OCI-LY7 (cell line): ENCODE results near the gene THAP10. TPM values are rescaled to one million over a fixed set of nuclear protein-coding genes. Genes with fewer than 3 reads are reported as not detected.

Experiments
- BruUV-seq: library from RNA; stranded (reverse); fragments of 400-500 nt; replicated peaks from 2 replicates; lab custom pipeline; 2021; lab: Mats Ljungman, UMichigan
- CTCF ChIA-PET: fragments of 300-600 bp; sonication (Branson Sonifier 250); formaldehyde crosslinking; loops from one replicate; lab custom pipeline; 2022; ENCODE audit warnings: antibody characterized with exemption; ENCODE audit not compliant: unreplicated experiment; lab: Charles Lee
- POLR2A ChIA-PET: fragments of 300-600 bp; sonication (Branson Sonifier 250); formaldehyde crosslinking; loops from one replicate; lab custom pipeline; 2022; ENCODE audit warnings: antibody characterized with exemption; lab: Charles Lee
- DNase-seq: peaks from one replicate; pipeline ENCODE4 v3.0.0-alpha.2; 2015; ENCODE audit warnings: low spot score
- H2AFZ ChIP-seq: fragments of 200-600 bp; sonication (generic), shearing (Covaris generic); 2 replicates; pipeline ENCODE4 v1.6.1; 2014; ENCODE audit warnings: mild to moderate bottlenecking, antibody characterized with exemption, low read length, moderate library complexity
- H3K27ac ChIP-seq: fragments of 200-600 bp; sonication (generic); 2 replicates; pipeline ENCODE4 v1.5.1; 2014; ENCODE audit warnings: mixed run types, low read depth, mild to moderate bottlenecking, moderate library complexity, low read length, inconsistent platforms; ENCODE audit not compliant: poor library complexity, severe bottlenecking
- H3K36me3 ChIP-seq: fragments of 200-600 bp; sonication (generic); 2 replicates; pipeline ENCODE4 v1.6.1; 2014; ENCODE audit warnings: mild to moderate bottlenecking, antibody characterized with exemption, low read length, moderate library complexity, mixed read lengths; ENCODE audit not compliant: insufficient read depth
- H3K4me1 ChIP-seq: fragments of 200-600 bp; sonication (generic); 2 replicates; pipeline ENCODE4 v1.5.1; 2014; ENCODE audit warnings: mild to moderate bottlenecking, low read length; ENCODE audit not compliant: insufficient read depth, poor library complexity, severe bottlenecking
- H3K4me2 ChIP-seq: fragments of 200-600 bp; sonication (generic); 2 replicates; pipeline ENCODE4 v1.6.1; 2014; ENCODE audit warnings: mild to moderate bottlenecking, low read length
- H3K4me3 ChIP-seq: fragments of 200-600 bp; sonication (generic); 2 replicates; pipeline ENCODE4 v1.5.1; 2014; ENCODE audit warnings: mild to moderate bottlenecking, low read depth, low read length; ENCODE audit not compliant: poor library complexity, severe bottlenecking
- H3K79me2 ChIP-seq: fragments of 200-600 bp; sonication (generic); 2 replicates; pipeline ENCODE4 v1.6.1; 2016; ENCODE audit warnings: low read depth, mild to moderate bottlenecking, low read length, moderate library complexity, mixed read lengths; ENCODE audit not compliant: insufficient read depth
- H3K9me2 ChIP-seq: fragments of 200-600 bp; sonication (generic); 2 replicates; pipeline ENCODE4 v1.6.1; 2016; ENCODE audit warnings: mild to moderate bottlenecking, low read length, mixed read lengths; ENCODE audit not compliant: insufficient read depth
- H3K9me3 ChIP-seq: fragments of 200-600 bp; sonication (generic); 2 replicates; pipeline ENCODE4 v1.6.1; 2014; ENCODE audit warnings: mild to moderate bottlenecking, mixed run types, low read length, mixed read lengths
- H4K20me1 ChIP-seq: fragments of 200-600 bp; sonication (generic); 2 replicates; pipeline ENCODE4 v1.6.1; 2014; ENCODE audit warnings: mild to moderate bottlenecking, antibody characterized with exemption, low read length, moderate library complexity, mixed read lengths; ENCODE audit not compliant: insufficient read depth
- CTCF ChIP-seq: fragments of 200-600 bp; sonication (generic); conservative IDR thresholded peaks from 2 replicates; pipeline ENCODE4 v1.5.1; 2014; ENCODE audit warnings: mild to moderate bottlenecking, antibody characterized with exemption, low read length, moderate library complexity, mixed read lengths
- EZH2phosphoT487 ChIP-seq: fragments of 200-600 bp; sonication (generic); IDR thresholded peaks from 2 replicates; pipeline ENCODE4 v1.6.1; 2018; ENCODE audit warnings: low read depth, borderline replicate concordance, mild to moderate bottlenecking, mixed run types, antibody characterized with exemption, low read length, moderate library complexity, mixed read lengths
- intact Hi-C: fragments of 100-400 bp; cut with micrococcal nuclease; formaldehyde crosslinking; loops from one replicate; pipeline ENCODE4 v1.10.0; 2022; ENCODE audit not compliant: unreplicated experiment
- total RNA-seq, 2 experiments: library from RNA; depleted of rRNA in 1 of 2; stranded (reverse); fragments of >200 nt in 1 of 2; shearing (Covaris generic) in 1 of 2; gene quantifications; 2 replicates each; pipeline ENCODE4 v1.2.3, GENCODE V29; 2014 to 2022

THAP10 gene
- total RNA-seq, 2 experiments from 2014 or later, result not detected

DNA sequence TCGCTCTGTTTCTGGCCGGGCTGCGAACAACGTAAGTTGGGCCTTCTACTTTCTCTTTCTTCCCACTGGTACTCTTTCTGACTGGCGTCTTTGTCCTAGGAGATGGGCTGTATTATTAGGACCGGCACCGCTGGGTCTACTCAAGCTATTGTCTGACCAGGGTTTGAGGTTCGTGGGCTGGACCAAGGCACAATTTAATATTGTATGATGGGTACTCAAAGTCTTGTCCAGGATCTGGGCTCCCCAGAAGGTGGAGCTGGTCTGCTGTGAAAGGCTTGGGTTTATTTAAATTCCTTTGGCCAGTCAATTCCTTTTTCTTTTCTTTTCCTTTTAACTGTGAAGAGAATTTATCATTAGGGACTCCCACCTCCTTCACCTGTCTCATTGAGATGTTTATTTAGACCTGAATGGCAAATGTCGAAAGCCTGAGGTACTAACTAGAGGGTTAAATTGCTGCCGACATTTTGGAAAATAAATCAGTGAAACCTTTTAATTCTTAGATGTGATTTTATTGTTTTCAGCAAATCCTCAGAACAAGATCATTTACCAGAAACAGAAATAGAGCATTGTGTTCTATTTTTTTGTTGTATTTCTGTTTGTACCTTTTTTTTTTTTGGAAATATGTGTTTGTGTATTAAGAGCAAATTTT, 803 bp upstream of the THAP10 start:
- Histone ChIP-seq H3K4me3 (peak overlapping the region; percentile 43), H3K4me1 (peaks cover 4% of the 10 kb centered on the region), H3K79me2 (no peaks in the 10 kb centered on the region), H3K9me2 (no peaks in the 10 kb centered on the region; the same call in 1 of the 2 replicates), H2AFZ (peak overlapping the region; percentile 44; the same call in 1 of the 2 replicates), H4K20me1 (no peaks in the 10 kb centered on the region), H3K36me3 (no peaks in the 10 kb centered on the region), H3K4me2 (peak overlapping the region; percentile 37; the same call in 1 of the 2 replicates), H3K9me3 (no peaks in the 10 kb centered on the region), H3K27ac (no peak overlapping the region)
- POLR2A ChIA-PET, result interaction anchor here (0.6 kb wide), 1 partner anchor 1558 kb away, joined by 3 read pairs; no protein-coding TSS in a partner anchor
- intact Hi-C loops, result no loop called here
- TF ChIP-seq EZH2phosphoT487 (no peak), CTCF (0 out of 2 replicates have a peak, but pooled peaks have one; percentile 16)
- BruUV-seq, result no TSS peak
- CTCF ChIA-PET, result no interaction called here
- no peak for DNase-seq

GRCh38 chr15:70882361-70882760, 9.9 kb downstream of the THAP10 start:
- POLR2A ChIA-PET, result no interaction called here

More at GRCh38 chr15:70882361-70882760, 9.9 kb downstream of the THAP10 start:
- H3K27ac ChIP-seq, result no peak overlapping the region
- no peak for TF ChIP-seq EZH2phosphoT487
- no peak for TF ChIP-seq CTCF
- H3K4me2 ChIP-seq, result no peak overlapping the region
- CTCF ChIA-PET, result no interaction called here
- intact Hi-C loops, result no loop called here
- DNase-seq, result no peak
- H3K79me2 ChIP-seq, result no peaks in the 10 kb centered on the region
- no TSS peak for BruUV-seq
- no peaks in the 10 kb centered on the region for H3K4me1 ChIP-seq
- H3K4me3 ChIP-seq, result no peak overlapping the region
- H2AFZ ChIP-seq, result no peak overlapping the region
- H3K9me3 ChIP-seq, result no peaks in the 10 kb centered on the region
- H3K36me3 ChIP-seq, result no peaks in the 10 kb centered on the region
- H4K20me1 ChIP-seq, result no peaks in the 10 kb centered on the region
- H3K9me2 ChIP-seq, result no peaks in the 10 kb centered on the region
